OCI-LY7 (cell line): ENCODE data around the gene GAB1.

ENCODE experiments used
- CTCF ChIP-seq: fragments of 200-600 bp; sonication (generic); conservative IDR thresholded peaks from 2 replicates; pipeline ENCODE4 v1.5.1; 2014; ENCODE audit warnings: mild to moderate bottlenecking, antibody characterized with exemption, low read length, moderate library complexity, mixed read lengths
- EZH2phosphoT487 ChIP-seq: fragments of 200-600 bp; sonication (generic); IDR thresholded peaks from 2 replicates; pipeline ENCODE4 v1.6.1; 2018; ENCODE audit warnings: low read depth, borderline replicate concordance, mild to moderate bottlenecking, mixed run types, antibody characterized with exemption, low read length, moderate library complexity, mixed read lengths

- TF ChIP-seq CTCF (no peak), EZH2phosphoT487 (no peak)
These were observed 41.9 kb upstream of the GAB1 start for GRCh38 chr4:143294710-143295275.
